Measurements from ENCODE around the gene KCNK2.

The KCNK2 gene

DNA sequence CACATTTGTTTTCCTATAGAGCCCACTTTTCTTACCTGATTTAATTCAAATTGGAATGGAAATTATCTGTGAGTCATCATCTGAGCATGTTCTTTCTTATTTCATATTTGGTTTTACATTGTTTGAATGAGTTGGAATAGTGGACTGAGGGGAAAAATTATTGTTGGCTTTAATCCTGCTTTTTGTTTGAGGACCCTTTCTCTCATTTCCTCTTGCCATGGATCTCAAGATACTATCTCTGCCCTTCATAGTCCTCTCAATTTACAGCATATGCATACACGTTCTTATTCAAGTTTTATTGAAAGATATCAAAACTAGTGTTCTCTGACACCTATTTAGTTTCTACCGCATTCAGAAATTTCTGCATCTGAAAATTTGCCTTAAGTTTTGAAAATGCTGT, 5.1 kb downstream of the KCNK2 start:
- Histone ChIP-seq H3K36me3 (ENCODE audit: insufficient read depth, low read length) (no peaks in the 10 kb centered on the region), H3K9me3 (ENCODE audit: insufficient read depth, low read depth, low read length) (no peaks in the 10 kb centered on the region), H3K4me2 (ENCODE audit: low read depth, low read length, poor library complexity, severe bottlenecking) (no peak overlapping the region), H3F3A (ENCODE audit: low read depth) (no peaks in the 10 kb centered on the region), H3K4me1 (ENCODE audit: insufficient read depth, low read length, poor library complexity, severe bottlenecking) (no peaks in the 10 kb centered on the region), H2AFZ (ENCODE audit: low read length) (no peak overlapping the region), H3K9me2 (replicated peaks; ENCODE audit: low read depth, low read length) (no peaks in the 10 kb centered on the region), H4K20me1 (ENCODE audit: insufficient read depth, low read length, poor library complexity, severe bottlenecking) (no peaks in the 10 kb centered on the region), H3K79me2 (ENCODE audit: insufficient read depth, low read length) (no peaks in the 10 kb centered on the region), H3K9ac (ENCODE audit: low read depth, low read length, poor library complexity, severe bottlenecking) (no peak overlapping the region), H3K27me3 (ENCODE audit: insufficient read depth, low read length, poor library complexity, severe bottlenecking) (no peaks in the 10 kb centered on the region), H3K4me3 (ENCODE audit: low read length, poor library complexity, severe bottlenecking) (no peak overlapping the region)
- TF ChIP-seq, protein P1, sequence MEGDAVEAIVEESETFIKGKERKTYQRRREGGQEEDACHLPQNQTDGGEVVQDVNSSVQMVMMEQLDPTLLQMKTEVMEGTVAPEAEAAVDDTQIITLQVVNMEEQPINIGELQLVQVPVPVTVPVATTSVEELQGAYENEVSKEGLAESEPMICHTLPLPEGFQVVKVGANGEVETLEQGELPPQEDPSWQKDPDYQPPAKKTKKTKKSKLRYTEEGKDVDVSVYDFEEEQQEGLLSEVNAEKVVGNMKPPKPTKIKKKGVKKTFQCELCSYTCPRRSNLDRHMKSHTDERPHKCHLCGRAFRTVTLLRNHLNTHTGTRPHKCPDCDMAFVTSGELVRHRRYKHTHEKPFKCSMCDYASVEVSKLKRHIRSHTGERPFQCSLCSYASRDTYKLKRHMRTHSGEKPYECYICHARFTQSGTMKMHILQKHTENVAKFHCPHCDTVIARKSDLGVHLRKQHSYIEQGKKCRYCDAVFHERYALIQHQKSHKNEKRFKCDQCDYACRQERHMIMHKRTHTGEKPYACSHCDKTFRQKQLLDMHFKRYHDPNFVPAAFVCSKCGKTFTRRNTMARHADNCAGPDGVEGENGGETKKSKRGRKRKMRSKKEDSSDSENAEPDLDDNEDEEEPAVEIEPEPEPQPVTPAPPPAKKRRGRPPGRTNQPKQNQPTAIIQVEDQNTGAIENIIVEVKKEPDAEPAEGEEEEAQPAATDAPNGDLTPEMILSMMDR (conservative IDR thresholded peaks at IDR 0.05; ENCODE audit: low read length): no peak

DNA sequence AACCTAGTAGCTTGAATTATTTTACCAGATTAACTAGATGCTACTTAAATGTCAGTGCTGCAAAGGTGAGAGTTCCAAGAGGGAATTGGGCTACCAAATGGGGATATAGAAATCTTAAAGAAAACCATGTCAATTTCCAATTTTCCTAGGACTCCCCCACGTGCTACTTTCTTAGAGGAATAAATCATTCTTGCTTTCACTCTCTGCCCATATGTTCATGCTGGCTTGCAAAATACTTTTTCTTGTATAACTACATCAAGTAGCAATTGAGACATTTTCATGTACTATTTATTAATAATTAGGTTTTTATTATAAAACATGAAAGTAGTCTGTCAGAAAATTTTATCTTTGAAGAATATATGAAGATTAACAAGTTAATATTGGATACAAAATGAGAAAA, 11.8 kb downstream of the KCNK2 start:
- no peaks in the 10 kb centered on the region for H3K79me2 ChIP-seq (ENCODE audit: insufficient read depth, low read length)
- no peaks in the 10 kb centered on the region for H3K9me3 ChIP-seq (ENCODE audit: insufficient read depth, low read depth, low read length)
- no peaks in the 10 kb centered on the region for H4K20me1 ChIP-seq (ENCODE audit: insufficient read depth, low read length, poor library complexity, severe bottlenecking)
- no peaks in the 10 kb centered on the region for H3F3A ChIP-seq (ENCODE audit: low read depth)
- H3K27me3 ChIP-seq (ENCODE audit: insufficient read depth, low read length, poor library complexity, severe bottlenecking): no peaks in the 10 kb centered on the region
- no peaks in the 10 kb centered on the region for H3K4me1 ChIP-seq (ENCODE audit: insufficient read depth, low read length, poor library complexity, severe bottlenecking)
- H3K9me2 ChIP-seq (replicated peaks; ENCODE audit: low read depth, low read length): no peaks in the 10 kb centered on the region
- H2AFZ ChIP-seq (ENCODE audit: low read length): no peak overlapping the region
- H3K9ac ChIP-seq (ENCODE audit: low read depth, low read length, poor library complexity, severe bottlenecking): no peak overlapping the region
- no peaks in the 10 kb centered on the region for H3K36me3 ChIP-seq (ENCODE audit: insufficient read depth, low read length)
- no peak overlapping the region for H3K4me3 ChIP-seq (ENCODE audit: low read length, poor library complexity, severe bottlenecking)
- TF ChIP-seq EZH2phosphoT487 (IDR thresholded peaks at IDR 0.05; ENCODE audit: borderline replicate concordance): no peak
- TF ChIP-seq, protein P1 (conservative IDR thresholded peaks at IDR 0.05; ENCODE audit: low read length): no peak
- H3K4me2 ChIP-seq (ENCODE audit: low read depth, low read length, poor library complexity, severe bottlenecking): no peak overlapping the region

DNA sequence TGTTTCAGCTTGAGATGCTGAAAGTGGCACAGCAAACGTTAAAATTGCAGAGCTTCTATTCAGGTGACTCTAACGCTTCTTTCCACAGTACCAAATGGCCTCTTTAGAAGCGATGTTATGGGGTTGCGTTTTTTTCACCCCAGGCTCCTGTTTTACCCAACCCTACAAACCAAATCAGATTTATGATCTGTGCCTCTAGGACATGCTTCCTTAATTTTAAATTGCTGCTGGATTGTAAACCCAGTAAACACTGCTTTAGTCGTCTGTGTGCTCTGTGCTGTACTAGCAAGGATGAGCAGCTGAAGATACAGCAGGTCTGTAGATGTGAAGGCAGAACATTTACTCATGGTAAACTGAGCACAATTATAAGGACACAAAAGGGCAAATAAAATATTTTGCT, 13.0 kb downstream of the KCNK2 start:
- no peak overlapping the region for H3K4me2 ChIP-seq (ENCODE audit: low read depth, low read length, poor library complexity, severe bottlenecking)
- no peaks in the 10 kb centered on the region for H4K20me1 ChIP-seq (ENCODE audit: insufficient read depth, low read length, poor library complexity, severe bottlenecking)
- H3K4me1 ChIP-seq (ENCODE audit: insufficient read depth, low read length, poor library complexity, severe bottlenecking): no peaks in the 10 kb centered on the region
- no peaks in the 10 kb centered on the region for H3K27me3 ChIP-seq (ENCODE audit: insufficient read depth, low read length, poor library complexity, severe bottlenecking)
- H3K9me3 ChIP-seq (ENCODE audit: insufficient read depth, low read depth, low read length): no peaks in the 10 kb centered on the region
- H3K36me3 ChIP-seq (ENCODE audit: insufficient read depth, low read length): no peaks in the 10 kb centered on the region
- no peak overlapping the region for H3K4me3 ChIP-seq (ENCODE audit: low read length, poor library complexity, severe bottlenecking)
- no peak overlapping the region for H3K9ac ChIP-seq (ENCODE audit: low read depth, low read length, poor library complexity, severe bottlenecking)
- H3K9me2 ChIP-seq (replicated peaks; ENCODE audit: low read depth, low read length): no peaks in the 10 kb centered on the region
- H3F3A ChIP-seq (ENCODE audit: low read depth): no peaks in the 10 kb centered on the region
- no peaks in the 10 kb centered on the region for H3K79me2 ChIP-seq (ENCODE audit: insufficient read depth, low read length)
- no peak for TF ChIP-seq EZH2phosphoT487 (IDR thresholded peaks at IDR 0.05; ENCODE audit: borderline replicate concordance)
- H2AFZ ChIP-seq (ENCODE audit: low read length): no peak overlapping the region

DNA sequence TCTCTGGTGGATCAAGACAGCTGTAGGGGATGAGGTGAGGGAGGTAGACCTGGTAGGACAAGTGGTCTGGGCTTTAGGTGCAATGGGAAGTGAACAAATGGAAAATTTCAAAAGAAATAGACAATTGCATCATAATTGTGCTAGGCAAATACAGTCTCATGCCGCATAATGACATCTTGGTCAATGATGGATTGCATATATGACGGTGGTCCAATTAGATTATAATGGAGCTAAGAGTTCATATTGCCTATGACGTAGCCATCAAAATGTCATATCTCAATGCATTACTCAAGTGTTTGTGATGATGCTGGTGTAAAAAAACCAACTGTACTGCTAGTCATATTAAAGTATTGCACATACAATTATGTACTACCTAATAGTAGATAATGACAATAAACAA, 19.0 kb downstream of the KCNK2 start:
- Histone ChIP-seq H3F3A (ENCODE audit: low read depth) (no peaks in the 10 kb centered on the region), H3K4me1 (ENCODE audit: insufficient read depth, low read length, poor library complexity, severe bottlenecking) (no peaks in the 10 kb centered on the region), H3K79me2 (ENCODE audit: insufficient read depth, low read length) (no peaks in the 10 kb centered on the region), H3K9me3 (ENCODE audit: insufficient read depth, low read depth, low read length) (no peaks in the 10 kb centered on the region), H3K4me2 (ENCODE audit: low read depth, low read length, poor library complexity, severe bottlenecking) (no peak overlapping the region), H3K9ac (ENCODE audit: low read depth, low read length, poor library complexity, severe bottlenecking) (no peak overlapping the region), H2AFZ (ENCODE audit: low read length) (no peak overlapping the region), H3K4me3 (ENCODE audit: low read length, poor library complexity, severe bottlenecking) (no peak overlapping the region), H3K27me3 (ENCODE audit: insufficient read depth, low read length, poor library complexity, severe bottlenecking) (no peaks in the 10 kb centered on the region), H3K9me2 (replicated peaks; ENCODE audit: low read depth, low read length) (no peaks in the 10 kb centered on the region), H4K20me1 (ENCODE audit: insufficient read depth, low read length, poor library complexity, severe bottlenecking) (no peaks in the 10 kb centered on the region), H3K36me3 (ENCODE audit: insufficient read depth, low read length) (no peaks in the 10 kb centered on the region)
- TF ChIP-seq EZH2phosphoT487 (IDR thresholded peaks at IDR 0.05; ENCODE audit: borderline replicate concordance): no peak
- TF ChIP-seq, protein P1 (conservative IDR thresholded peaks at IDR 0.05; ENCODE audit: low read length): no peak
